Cardiac septum (tissue), 1 donor: ENCODE results near the gene ZNF784. TPM values are rescaled to one million over a fixed set of nuclear protein-coding genes. Genes with fewer than 3 reads are reported as not detected.

Source experiments
- DNase-seq: peaks from one replicate; pipeline ENCODE4 v3.0.0-alpha.2; 2020; ENCODE audit warnings: low spot score
- intact Hi-C: fragments of 100-400 bp; cut with DNase I; formaldehyde crosslinking; loops from one replicate; pipeline ENCODE4 v1.14.0; 2022
- total RNA-seq: library from RNA; stranded (reverse); fragmentation: NEBNext Ultra II Directional; extraction: Animal tissue kit (Norgen Biotek cat#: 25700); gene quantifications from one replicate; pipeline ENCODE4 v1.2.1, GENCODE V29; 2021
- donor health status: DM: no; HTN: no; CAD: no.

ZNF784 gene
- total RNA-seq, 1 donor from 2014 or later = 10.9 TPM

GRCh38 chr19:55609326-55609725, 15.0 kb downstream of the ZNF784 start:
- intact Hi-C loops = no loop called here
- DNase-seq = no peak

- DNase-seq = no peak
- intact Hi-C loops = loop anchor here (1.0 kb wide), 1 partner anchor 90 kb away; no protein-coding TSS in a partner anchor
These were observed 17.5 kb downstream of the ZNF784 start for GRCh38 chr19:55606817-55607216.

GRCh38 chr19:55606471-55606787, 17.9 kb downstream of the ZNF784 start:
- intact Hi-C loops = loop anchor here (1.0 kb wide), 1 partner anchor 89 kb away; no protein-coding TSS in a partner anchor

GRCh38 chr19:55605637-55606470, 18.5 kb downstream of the ZNF784 start, which contains the start of gene ZNF865:
Gene ZNF865, plus strand, starts transcription at chr19:55605647. Its CDS starts 7,972 bp downstream, at chr19:55613619.
- intact Hi-C loops = loop anchor here (1.0 kb wide), 1 partner anchor 89 kb away; no protein-coding TSS in a partner anchor
- no peak for DNase-seq

More at GRCh38 chr19:55606471-55606787, 17.9 kb downstream of the ZNF784 start:
- DNase-seq = no peak

- intact Hi-C loops = no loop called here
- peak; percentile 98 for DNase-seq
These were observed 19.1 kb downstream of the ZNF784 start for GRCh38 chr19:55605207-55605636.

GRCh38 chr19:55603581-55604292, 20.6 kb downstream of the ZNF784 start:
- no peak for DNase-seq
- intact Hi-C loops = no loop called here

- DNase-seq = no peak
- intact Hi-C loops = no loop called here
These were observed 21.3 kb downstream of the ZNF784 start for GRCh38 chr19:55603115-55603514.

GRCh38 chr19:55602104-55603001, 22.0 kb downstream of the ZNF784 start:
- intact Hi-C loops = no loop called here
- no peak for DNase-seq

GRCh38 chr19:55601084-55601483, 23.3 kb downstream of the ZNF784 start:
- no peak for DNase-seq
- intact Hi-C loops = loop anchor here (2.0 kb wide), 1 partner anchor 124 kb away; the partner anchor contains the start of gene ZNF628

- no peak for DNase-seq
- intact Hi-C loops = loop anchor here (2.0 kb wide), 1 partner anchor 124 kb away; the partner anchor contains the start of gene ZNF628
These were observed 23.7 kb downstream of the ZNF784 start for GRCh38 chr19:55600662-55601028.

- intact Hi-C loops = loop anchor here (2.0 kb wide), 2 partner anchors 83 to 123 kb away; partner anchors contain the start of gene ZNF628
- peak; percentile 95 for DNase-seq
These were observed 24.3 kb downstream of the ZNF784 start, which contains the start of gene ZNF524 for GRCh38 chr19:55599842-55600661. Gene ZNF524, plus strand, starts transcription at chr19:55600288. Its CDS starts 1,825 bp downstream, at chr19:55602113.

- peak; percentile 99 for DNase-seq
- intact Hi-C loops = loop anchor here (2.0 kb wide), 1 partner anchor 83 kb away; no protein-coding TSS in a partner anchor
These were observed 24.9 kb downstream of the ZNF784 start, which contains the start of gene FIZ1 for GRCh38 chr19:55599468-55599841. Gene FIZ1, minus strand, starts transcription at chr19:55599517. Its CDS starts 1,652 bp downstream, at chr19:55597865.

GRCh38 chr19:55598719-55599467, 25.5 kb downstream of the ZNF784 start:
- DNase-seq = peak; percentile 96
- intact Hi-C loops = loop anchor here (2.0 kb wide), 1 partner anchor 82 kb away; no protein-coding TSS in a partner anchor

- no peak for DNase-seq
- intact Hi-C loops = loop anchor here (2.0 kb wide), 1 partner anchor 81 kb away; no protein-coding TSS in a partner anchor
These were observed 26.3 kb downstream of the ZNF784 start for GRCh38 chr19:55598034-55598433.

GRCh38 chr19:55597501-55597921, 26.9 kb downstream of the ZNF784 start:
- intact Hi-C loops = no loop called here
- no peak for DNase-seq

- intact Hi-C loops = no loop called here
- DNase-seq = no peak
These were observed 28.1 kb downstream of the ZNF784 start for GRCh38 chr19:55596304-55596703.

GRCh38 chr19:55594996-55595545, 29.3 kb downstream of the ZNF784 start:
- intact Hi-C loops = no loop called here
- no peak for DNase-seq
